Measurements from ENCODE around the gene HOOK2. TPM values are rescaled to one million over a fixed set of nuclear protein-coding genes. Genes with fewer than 3 reads are reported as not detected.

Gene HOOK2
- total and polyA plus RNA-seq, 2 of the 4 experiments (the other 2 are of a cell fraction): 7.5 to 21.6 TPM

- H3K4me1 ChIP-seq (ENCODE audit: control insufficient read depth, insufficient read depth, low read length): peaks cover 32% of the 10 kb centered on the region
- H3K27ac ChIP-seq (ENCODE audit: insufficient read depth, low read length): peak overlapping the region; percentile 89
- peak overlapping the region; percentile 94 for H4K91ac ChIP-seq (ENCODE audit: insufficient read depth, low read depth, low read length)
- no peak; the same call in 1 of the 2 replicates for ATAC-seq (ENCODE audit: low read depth)
- peak overlapping the region; percentile 81 for H2AFZ ChIP-seq (replicated peaks; ENCODE audit: low read length, poor library complexity)
- H2BK5ac ChIP-seq (ENCODE audit: low read depth, low read length, poor library complexity, severe bottlenecking): peak overlapping the region; percentile 91
- peak overlapping the region; percentile 69 for H3K56ac ChIP-seq (ENCODE audit: extremely low read depth, insufficient read depth, low read length)
- POLR2A ChIA-PET (ENCODE audit: unreplicated experiment): interaction anchor here (0.6 kb wide), 1 partner anchor 45 kb away, joined by 3 read pairs; no protein-coding TSS in a partner anchor
- H3K79me1 ChIP-seq (ENCODE audit: low read depth in 1 of 2, low read length in 2 of 2): peaks cover 0 to 40% of the 10 kb centered on the region in 2 experiments; a peak in 2 of 4 replicates
- H2BK120ac ChIP-seq (ENCODE audit: low read depth, low read length): peak overlapping the region; percentile 86
- no TSS peak for BruUV-seq (replicated peaks)
- H2BK15ac ChIP-seq (ENCODE audit: low read depth, low read length): peak overlapping the region; percentile 21; the same call in 2 of the 3 replicates
- peak overlapping the region; percentile 93 for H3K23ac ChIP-seq (ENCODE audit: low read depth, low read length)
- H2BK20ac ChIP-seq (ENCODE audit: low read depth, low read length): peak overlapping the region; percentile 64
- intact Hi-C loops (cut with micrococcal nuclease): no loop called here
- H3K4ac ChIP-seq (ENCODE audit: low read depth, low read length): peak overlapping the region; percentile 89
- H3K9ac ChIP-seq (ENCODE audit: low read depth, low read length): peak overlapping the region; percentile 80
- peak overlapping the region; percentile 27 for H3K4me3 ChIP-seq (ENCODE audit: insufficient read depth, low read depth, low read length)
- in situ Hi-C loops (cut with MboI; ENCODE audit: low sequenced_read_pairs): loop anchor here (25.0 kb wide), 1 partner anchor 1048 kb away; no protein-coding TSS in a partner anchor
- DNase-seq: peak; percentile 18
- peaks cover 13% of the 10 kb centered on the region for H3K9me1 ChIP-seq (ENCODE audit: insufficient read depth, low read length)
- H3K27me3 ChIP-seq (ENCODE audit: control insufficient read depth, insufficient read depth, low read length): no peaks in the 10 kb centered on the region
- H3K14ac ChIP-seq (replicated peaks; ENCODE audit: low read depth, low read length): peak overlapping the region; percentile 96
- peak overlapping the region; percentile 69 for H3K18ac ChIP-seq (ENCODE audit: low read depth, low read length)
- peak overlapping the region; percentile 87 for H3K4me2 ChIP-seq (ENCODE audit: low read depth, low read length)
- no peaks in the 10 kb centered on the region for H3K36me3 ChIP-seq (ENCODE audit: control insufficient read depth, insufficient read depth, low read length)
- H2AK9ac ChIP-seq (replicated peaks; ENCODE audit: low read depth, low read length, poor library complexity): peak overlapping the region; percentile 82
- H4K8ac ChIP-seq (ENCODE audit: low read depth in 2 of 2, low read length in 2 of 2): peak overlapping the region; percentile 56 to 93
- peak overlapping the region; percentile 84 for H2AK5ac ChIP-seq (ENCODE audit: low read depth, low read length)
- dilution Hi-C loops (cut with HindIII; ENCODE audit: low sequenced_read_pairs, unreplicated experiment): no loop called here
- H3K9me3 ChIP-seq (ENCODE audit: control insufficient read depth, insufficient read depth, low read length): no peaks in the 10 kb centered on the region
- CTCF ChIA-PET: interaction anchor here (1.2 kb wide), 1 partner anchor 11 kb away, joined by 4 read pairs; no protein-coding TSS in a partner anchor
- peaks cover 20% of the 10 kb centered on the region for H4K20me1 ChIP-seq (ENCODE audit: insufficient read depth, low read length)
- H4K5ac ChIP-seq (ENCODE audit: low read depth, low read length): peak overlapping the region; percentile 91
- WGBS, 2 experiments (ENCODE audit: extremely low coverage in 2 of 2, insufficient read length in 1 of 2): 0% methylated on average over 12 of the region's 46 CpGs; no CpG with 5 or more reads in 1 of the 2 experiments
- TF ChIP-seq USF2 (IDR thresholded peaks at IDR 0.05; ENCODE audit: low read depth, low read length): no peak
- no peak for TF ChIP-seq MXI1 (IDR thresholded peaks at IDR 0.05; ENCODE audit: borderline replicate concordance, low read depth, low read length)
- no peak for TF ChIP-seq NFE2L2 (IDR thresholded peaks at IDR 0.05; ENCODE audit: low read depth, low read length)
- TF ChIP-seq ELK1 (IDR thresholded peaks at IDR 0.05; ENCODE audit: borderline replicate concordance, low read depth, low read length): no peak
- no peak for TF ChIP-seq RCOR1 (IDR thresholded peaks at IDR 0.05; ENCODE audit: insufficient replicate concordance, low read length)
- TF ChIP-seq BHLHE40 (IDR thresholded peaks at IDR 0.05; ENCODE audit: low read depth, low read length): no peak
- no peak for TF ChIP-seq CEBPB (IDR thresholded peaks at IDR 0.05; ENCODE audit: low read depth, low read length)
- TF ChIP-seq MAZ (IDR thresholded peaks at IDR 0.05; ENCODE audit: borderline replicate concordance, low read depth, low read length): no peak
- no peak for TF ChIP-seq CHD1 (IDR thresholded peaks at IDR 0.05; ENCODE audit: low read depth, low read length)
- TF ChIP-seq SMC3 (IDR thresholded peaks at IDR 0.05; ENCODE audit: low read depth, low read length): no peak
- TF ChIP-seq POLR2A (IDR thresholded peaks at IDR 0.05; ENCODE audit: low read depth, low read length): no peak
- no peak for TF ChIP-seq RAD21 (IDR thresholded peaks at IDR 0.05; ENCODE audit: low read length)
- TF ChIP-seq FOS (IDR thresholded peaks at IDR 0.05; ENCODE audit: low read depth, low read length): no peak
- no peak for TF ChIP-seq MAFK (IDR thresholded peaks at IDR 0.05; ENCODE audit: low read depth, low read length)
Observed at GRCh38 chr19:12789098-12789903, 13.9 kb upstream of the HOOK2 start.
